C1 segment of cervical spinal cord (tissue), 14 donors: ENCODE data around the gene TPK1.

Experiments used
- DNase-seq, 14 donors: peaks; one replicate each; lab custom pipeline; 2025; lab: John Stamatoyannopoulos, UW

Gene TPK1

DNA sequence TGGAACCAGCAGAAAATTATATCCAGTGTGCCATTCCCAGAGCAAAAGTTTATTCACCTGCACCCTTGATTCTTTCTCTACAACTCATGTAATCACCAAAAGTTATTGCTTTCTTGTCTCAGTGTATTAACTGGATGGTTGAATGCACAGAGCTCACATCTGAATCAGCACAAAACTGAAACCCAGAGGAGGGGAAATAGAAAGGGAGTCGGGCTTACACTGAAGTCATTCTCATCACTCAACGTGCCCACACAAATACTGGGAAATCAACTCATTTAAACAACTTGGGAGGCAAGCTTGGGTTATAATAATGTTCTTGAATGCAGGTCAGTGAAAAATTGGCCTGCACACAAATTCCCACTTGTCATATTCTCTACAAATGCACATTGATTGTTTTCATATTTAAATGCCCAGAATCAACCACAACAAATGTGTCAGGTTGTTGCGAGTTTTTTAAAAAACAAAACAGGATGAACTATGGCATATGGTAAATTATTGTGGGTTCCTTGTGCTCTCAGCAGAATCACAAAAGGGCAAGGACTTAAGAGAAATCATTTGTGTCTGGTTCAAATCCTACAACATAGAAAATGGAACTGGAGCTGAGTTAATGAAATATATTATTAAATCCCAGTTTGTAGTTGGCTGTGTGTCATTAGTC, 306.5 kb downstream of the TPK1 start:
- DNase-seq = no peak

DNA sequence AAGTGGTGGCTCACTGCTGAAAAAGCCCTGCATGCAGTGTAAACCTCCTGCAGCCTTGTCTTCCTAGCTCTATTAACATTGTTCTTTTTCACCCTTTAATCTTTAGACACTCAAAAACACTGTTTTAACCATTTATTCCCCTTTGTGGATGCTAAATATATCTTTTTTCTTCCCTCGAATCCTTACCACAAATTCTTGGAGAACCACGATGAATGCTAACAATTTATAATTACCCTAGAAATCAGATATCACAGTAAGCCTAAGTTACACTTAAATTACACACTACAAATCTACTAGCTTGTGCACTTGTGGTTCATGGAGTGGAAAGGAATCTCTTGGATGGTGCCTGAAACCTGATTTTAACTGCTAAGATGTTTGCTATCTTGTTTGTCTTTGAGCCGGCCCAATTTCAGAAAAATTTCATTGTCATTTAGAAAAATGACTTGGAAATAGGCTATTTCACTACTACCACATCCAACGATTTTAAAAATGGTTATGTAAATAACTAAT, 307.3 kb downstream of the TPK1 start:
- no peak for DNase-seq

DNA sequence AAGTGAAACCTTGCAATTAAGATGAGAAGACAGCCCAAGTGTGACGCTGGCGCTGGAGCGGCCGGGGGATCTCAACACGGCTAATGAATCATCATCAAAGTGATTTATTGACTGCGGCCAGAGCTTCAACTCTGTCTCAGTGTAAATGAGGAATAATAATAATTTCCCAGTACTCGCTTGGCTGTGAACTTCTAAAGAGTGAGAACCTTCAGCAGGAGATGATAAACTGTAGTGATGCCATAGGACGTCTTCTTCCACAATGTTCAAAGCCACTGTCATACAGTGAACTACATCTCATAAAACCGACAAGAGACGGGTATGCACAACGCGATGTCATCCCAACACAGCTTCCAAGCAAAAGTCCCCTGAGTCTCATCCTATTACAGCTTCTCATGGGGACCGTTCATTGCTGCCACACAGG, 308.8 kb downstream of the TPK1 start:
- no peak for DNase-seq

DNA sequence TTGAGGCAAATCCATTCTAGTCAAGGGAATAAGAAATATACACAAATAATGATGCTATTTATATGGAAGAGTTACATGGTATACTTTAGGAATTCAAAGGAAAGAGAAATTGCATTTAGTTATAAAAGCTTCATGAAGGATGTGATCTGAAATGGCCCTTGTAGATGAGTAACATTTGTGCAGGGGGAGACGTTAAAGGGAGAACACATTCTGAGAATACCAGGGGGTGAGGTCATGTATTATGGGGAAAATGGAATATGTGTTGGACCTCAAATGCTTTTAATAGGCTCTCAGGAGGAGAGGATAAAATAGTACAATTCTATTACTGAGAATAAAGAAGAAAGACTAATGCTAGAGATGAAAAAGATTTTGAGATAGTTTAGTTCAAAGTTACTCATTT, 309.9 kb downstream of the TPK1 start:
- DNase-seq = no peak

DNA sequence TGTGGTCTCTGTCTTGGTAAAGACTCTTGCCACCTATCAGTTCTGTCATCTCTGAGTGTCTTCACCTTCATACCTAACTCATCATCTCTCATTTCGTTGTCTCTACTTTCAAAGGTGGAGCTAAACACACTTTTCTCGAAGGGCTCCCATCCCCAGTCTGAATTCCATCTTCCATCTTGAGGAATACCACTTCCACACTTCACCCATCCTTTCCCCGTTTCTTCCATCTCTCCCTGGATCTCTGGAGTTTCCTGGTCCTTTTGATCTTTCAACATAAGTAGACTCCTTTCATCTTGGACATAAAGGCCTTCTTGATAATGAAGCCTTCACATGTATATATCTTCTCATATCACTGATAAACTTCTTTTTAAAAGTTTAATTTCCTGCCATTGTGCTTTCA, 311.6 kb downstream of the TPK1 start:
- no peak for DNase-seq

DNA sequence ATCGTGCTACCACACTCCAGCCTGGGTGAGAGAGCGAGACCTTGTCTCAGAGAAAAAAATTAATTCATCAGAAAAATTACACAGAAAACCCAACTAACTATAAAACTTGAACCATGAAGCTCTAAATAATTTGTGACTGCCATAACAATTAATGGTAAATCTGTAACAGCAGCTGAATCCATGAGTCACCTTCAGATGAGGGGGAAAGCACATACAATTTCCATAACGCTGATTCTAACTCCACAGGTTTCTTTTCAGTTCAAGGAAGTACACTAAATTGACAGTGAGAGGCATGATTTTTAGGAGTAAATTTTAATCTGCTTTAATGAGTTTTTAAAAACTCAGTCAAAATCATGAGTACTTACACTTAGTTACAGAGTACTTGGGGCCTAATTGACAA, 312.2 kb downstream of the TPK1 start:
- no peak for DNase-seq

DNA sequence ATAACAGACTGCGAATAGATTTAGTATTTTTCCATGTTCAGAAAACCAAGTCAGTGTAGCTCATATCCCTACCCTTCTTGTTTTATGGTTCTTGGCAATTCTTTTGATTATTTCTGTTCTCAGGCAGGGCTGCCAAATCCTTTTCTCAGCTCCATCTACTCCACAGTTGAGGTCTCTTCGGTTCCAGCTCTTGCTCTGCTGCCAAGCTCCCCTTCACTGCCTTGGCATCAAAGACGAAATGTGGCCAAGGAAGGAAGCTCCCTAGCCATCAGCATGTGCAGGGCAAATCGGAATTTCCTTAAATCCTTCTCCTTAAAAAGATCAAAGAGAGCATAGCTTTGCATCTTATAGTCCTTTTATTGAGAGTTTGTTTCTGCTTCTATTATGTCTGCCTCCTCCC, 315.9 kb downstream of the TPK1 start:
- peak in 3 of 14 donors; percentile 3 to 8 (median 4) for DNase-seq

DNA sequence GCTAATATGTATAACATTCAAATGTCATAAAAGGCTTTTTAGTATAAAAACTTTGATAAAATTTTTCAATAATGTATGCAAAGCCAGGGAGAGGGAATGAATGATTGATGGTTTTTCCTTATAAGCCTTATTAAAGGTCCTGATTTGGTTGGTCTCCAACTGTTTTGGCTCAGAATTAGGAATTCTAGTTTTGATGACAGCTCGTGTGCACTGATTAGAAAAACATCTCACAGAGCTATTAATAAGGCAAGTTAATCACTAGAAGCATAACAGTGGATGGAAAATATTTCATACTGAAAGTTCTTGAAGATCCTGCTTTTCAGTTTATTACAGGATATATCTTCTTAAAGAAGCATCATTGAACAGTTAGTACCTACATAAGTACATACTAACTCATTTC, 317.5 kb downstream of the TPK1 start:
- no peak for DNase-seq

DNA sequence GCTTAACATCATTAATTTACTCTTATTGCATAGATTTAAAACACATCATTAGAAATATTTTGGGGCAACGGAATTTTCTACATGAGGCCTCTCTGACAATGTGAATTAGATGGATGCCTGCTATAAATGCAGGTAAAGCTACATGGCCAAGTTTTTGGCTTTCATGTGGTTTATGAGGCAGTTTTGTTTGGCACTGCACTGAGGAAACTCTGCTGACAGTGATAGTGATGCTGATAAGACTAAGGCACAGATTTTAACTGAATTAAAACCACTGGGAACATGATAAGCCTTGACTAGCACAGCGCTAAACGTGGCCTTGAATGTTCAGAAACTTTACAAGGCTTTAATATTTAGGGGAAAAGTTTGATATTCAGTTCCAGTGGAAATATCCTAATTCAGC, 318.1 kb downstream of the TPK1 start:
- no peak for DNase-seq

DNA sequence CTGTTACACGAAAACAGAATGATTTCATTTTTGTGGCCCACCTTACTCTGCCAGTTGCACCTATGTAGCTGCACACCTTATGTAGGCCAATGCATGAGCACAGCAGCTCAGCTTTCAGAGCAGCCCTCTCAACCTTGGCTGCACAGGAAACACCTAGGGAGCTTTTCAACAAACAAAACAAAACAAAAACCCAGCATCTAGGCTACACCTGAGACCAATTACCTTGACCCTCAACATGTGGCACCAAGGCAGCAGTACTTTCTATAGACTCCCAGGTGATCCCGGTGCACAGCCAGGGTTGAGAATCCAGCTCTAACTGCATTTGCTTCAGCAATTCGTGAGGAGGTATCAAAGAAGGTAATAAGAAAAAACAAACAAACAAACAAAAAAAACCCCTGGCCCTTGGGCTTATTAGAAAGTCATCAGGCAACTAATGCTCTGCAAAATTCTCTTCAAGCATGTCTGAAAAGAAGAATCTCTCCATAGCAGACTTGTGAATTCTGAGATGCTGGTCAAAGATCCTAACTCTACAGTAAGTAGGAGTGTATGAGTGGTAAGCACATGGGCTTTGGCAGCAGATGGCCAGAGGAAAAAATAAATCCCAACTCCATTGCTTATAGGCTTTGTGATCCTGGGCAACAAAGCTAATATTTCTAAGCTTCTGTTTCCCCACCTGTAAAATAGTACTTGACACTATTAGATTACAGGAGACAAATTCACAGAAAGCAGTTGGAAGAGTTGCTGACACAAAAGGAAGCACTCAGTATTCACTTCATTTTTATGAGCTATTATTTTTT, 318.9 kb downstream of the TPK1 start:
- no peak for DNase-seq

DNA sequence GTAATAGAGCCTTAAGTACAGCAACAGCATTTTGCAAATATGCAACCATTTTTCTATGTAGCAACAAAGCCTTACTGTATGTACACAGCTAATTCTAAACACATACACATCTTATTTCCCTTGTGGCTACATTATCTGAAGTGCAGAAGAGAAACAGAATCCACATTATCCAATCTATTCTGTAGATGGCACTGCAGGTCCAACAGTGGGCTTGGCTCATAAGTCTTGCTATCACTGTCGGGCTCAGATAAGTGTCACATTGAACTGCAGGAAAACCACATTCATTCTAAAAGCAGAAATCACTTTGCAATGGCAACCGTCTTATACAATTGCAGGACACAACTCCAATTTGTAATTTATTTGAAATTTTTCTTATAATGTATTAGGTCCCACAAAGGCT, 322.5 kb downstream of the TPK1 start:
- DNase-seq = peak in 1 of 14 donors; percentile 1

DNA sequence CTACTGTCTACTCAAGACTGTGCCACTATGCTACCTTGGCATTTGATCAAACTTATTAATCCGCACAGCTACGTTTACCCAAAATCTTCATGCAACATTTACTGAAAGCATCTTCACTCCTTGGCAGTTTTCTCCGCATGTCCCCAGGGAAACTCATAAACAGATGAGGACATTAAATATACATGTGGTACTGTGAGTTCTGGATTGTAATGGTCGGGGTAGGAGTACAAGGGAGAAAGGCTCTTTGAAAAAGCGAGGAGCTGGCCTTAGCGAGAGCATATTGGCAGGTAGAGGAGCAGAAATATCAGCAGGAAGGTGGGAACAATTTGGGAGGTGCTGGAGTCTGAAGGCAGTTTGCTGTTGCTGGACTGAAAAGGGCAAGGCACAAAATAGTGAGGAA, 325.2 kb downstream of the TPK1 start:
- DNase-seq = no peak

DNA sequence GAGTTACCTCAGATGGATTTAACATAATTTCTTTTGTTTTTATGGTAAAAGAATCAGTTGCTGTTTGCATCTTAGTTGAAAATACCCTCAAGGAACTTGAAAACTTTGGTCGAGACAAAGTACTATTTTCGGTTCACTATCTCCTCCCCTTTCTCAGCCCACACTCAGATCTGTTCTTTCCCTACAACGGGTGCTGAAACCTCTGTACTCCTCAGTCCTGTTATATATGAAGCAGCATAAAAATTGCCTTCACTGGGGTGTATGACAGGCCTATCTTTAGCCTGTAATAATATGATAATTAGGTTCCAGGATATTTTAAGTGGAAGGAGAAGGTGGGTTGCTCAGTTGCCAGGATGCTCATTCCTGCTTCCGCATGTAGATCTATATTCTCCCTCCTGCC, 327.2 kb downstream of the TPK1 start:
- no peak for DNase-seq

DNA sequence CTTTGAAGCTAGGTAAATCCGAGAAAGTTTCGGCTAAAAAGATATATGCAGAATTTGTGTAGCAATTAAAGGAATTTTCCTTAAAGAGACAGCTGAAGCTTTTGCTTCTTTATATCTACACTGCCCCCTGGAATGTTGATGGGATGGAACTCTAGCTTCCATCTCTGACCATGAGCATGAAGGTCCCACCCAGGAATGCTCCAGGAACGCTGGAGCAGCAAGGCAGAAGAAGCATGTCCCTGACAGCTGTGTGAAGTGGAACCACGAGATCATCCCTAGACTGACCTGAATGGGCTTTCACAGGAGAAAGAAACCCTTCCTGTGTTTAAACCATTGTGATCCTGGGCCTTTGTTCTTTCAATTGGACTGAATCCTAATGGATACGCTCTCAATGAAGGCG, 332.6 kb downstream of the TPK1 start:
- DNase-seq = no peak

DNA sequence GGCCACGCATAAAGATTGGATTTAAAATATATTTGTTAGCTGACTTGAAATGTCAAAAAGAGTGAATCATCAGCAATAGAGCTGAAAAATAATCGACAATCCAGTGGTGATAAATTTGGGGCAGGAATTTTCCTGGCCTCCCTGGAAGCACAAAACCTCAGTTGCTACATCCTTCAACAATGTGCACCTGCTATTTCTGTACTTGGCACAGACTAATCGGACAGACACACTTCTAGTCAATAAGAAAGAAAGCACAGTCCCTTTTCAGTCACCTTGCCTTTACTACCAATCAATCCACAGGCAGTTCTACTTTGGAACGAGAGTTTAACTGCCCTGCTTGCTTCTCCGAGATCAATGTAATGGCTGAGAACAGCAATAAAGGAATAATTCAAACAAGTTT, 335.6 kb downstream of the TPK1 start:
- no peak for DNase-seq

DNA sequence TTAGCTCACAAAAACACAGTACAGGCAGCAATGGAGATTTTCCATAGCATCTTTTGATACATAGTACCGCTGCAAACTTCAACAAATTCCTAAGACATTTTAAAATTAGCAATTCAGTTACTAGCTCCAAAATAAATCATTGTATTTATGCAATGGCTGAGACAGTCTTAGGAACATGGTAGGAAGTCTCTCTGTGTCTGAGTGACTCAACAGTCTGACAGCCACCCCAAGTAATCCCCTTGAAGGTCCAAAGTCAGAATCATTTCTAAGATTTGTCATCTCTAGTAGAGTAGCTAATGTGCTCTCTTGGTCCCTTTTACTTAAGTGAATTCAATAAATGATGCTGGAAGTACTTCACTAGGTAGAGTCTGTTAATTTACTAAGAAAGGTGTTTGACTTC, 338.6 kb downstream of the TPK1 start:
- DNase-seq = no peak

DNA sequence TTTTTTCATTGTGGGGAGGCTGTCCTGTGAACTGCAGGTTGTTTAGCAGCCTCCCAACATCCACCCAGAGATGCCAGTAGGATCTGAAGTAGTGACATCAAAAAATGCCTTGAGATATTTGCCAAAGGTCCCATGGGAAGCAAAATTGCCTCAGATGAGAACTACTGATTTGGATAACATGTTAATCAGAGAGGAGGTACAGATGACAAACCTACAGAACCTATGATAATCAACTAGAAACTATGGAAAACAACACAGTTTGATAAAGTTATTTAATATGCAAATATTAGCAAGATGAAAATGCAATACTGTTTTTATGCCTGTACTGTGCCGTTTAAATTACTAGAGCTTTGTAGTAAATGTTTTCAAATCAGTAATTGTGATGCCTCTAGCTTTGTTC, 341.5 kb downstream of the TPK1 start:
- no peak for DNase-seq

DNA sequence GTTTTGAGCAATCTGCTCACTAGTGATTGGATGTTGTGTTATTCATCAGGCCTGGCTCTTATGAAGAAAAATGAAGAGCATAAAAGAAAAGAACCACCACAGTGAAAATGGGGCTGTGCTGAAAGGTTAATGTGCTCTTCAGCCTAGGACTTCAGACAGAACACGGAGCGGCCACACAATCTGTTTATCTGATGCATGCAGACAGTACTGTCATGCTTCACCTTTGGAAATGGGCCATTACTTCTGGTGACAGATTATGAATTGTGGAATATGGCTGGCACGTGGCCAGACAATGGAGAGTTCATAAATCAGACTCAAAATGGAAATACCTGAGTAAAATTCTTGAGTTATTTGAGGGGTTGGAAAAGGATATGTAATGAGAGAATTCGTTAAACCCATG, 346.3 kb downstream of the TPK1 start:
- DNase-seq = no peak

DNA sequence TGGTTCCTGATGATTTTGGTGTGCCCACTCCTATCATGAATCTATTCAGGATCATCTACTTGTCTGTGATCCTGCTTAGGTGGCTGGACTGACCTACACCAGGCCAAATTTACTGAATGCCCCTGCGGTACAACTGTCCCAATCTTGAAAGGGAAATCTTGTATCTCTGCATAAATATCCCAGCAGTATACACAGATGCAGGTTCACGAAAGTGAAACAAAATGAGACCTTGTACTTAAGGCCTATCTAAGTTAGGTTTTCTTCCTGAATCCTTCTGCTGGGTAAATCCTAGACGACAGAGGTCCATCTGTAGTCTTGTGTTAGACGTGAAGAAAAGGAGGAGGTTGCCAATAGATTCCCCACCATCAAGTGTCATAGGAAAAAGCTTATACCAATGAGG, 346.9 kb downstream of the TPK1 start:
- no peak for DNase-seq

DNA sequence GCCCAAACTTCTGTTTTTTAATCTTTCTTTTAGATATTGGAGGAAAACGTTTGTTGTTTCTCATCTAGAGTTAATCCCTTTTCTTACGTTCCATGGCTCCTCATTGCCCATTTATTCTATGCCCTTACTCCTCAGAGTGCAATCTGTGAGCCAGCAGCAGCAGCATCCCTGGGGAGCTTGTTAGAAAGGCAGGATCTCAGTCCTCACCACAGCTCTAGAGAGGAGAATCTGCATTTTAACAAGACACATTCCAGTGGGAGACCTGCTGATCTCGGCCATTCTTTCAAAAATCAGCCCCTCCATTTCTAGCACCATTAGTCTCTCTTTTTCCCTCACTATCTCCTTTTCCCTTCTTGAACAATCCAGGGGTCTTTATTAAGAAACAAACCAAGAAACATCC, 348.0 kb downstream of the TPK1 start:
- no peak for DNase-seq

DNA sequence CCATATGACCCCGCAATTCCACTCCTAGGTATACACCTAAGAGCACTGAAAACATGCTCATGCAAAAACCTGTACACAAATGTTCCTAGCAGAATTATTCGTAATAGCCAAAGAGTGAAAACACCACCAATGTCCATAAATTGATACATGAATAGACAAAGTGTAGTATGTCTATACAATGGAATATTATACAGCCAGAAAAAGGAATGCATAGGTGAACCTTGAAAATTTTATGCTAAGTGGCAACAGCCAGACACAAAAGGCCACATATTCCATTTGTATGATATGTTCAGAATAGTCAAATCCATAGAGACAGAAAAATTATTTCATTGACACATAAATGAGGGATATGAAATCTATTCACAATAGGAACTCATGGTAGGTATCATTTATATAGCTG, 351.4 kb downstream of the TPK1 start:
- DNase-seq = no peak

DNA sequence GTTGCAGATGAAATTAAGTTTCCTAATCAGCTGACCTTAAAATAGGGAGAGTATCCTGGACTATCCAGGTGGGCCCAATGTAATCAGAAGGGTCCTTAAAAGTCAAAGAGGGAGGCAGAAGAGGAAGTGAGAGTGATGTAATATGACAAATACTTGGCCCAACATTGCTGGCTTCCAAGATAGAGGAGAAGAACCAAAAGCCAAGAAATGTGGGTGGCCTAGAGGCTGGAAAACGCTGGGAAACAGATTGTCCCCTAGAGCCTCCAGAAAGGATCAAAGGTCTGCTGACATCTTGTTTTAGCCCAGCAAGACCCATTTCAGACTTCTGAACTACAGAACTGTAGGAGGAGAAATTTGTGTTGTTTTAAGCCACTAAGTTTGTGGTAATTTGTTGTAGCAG, 352.7 kb downstream of the TPK1 start:
- DNase-seq = no peak

DNA sequence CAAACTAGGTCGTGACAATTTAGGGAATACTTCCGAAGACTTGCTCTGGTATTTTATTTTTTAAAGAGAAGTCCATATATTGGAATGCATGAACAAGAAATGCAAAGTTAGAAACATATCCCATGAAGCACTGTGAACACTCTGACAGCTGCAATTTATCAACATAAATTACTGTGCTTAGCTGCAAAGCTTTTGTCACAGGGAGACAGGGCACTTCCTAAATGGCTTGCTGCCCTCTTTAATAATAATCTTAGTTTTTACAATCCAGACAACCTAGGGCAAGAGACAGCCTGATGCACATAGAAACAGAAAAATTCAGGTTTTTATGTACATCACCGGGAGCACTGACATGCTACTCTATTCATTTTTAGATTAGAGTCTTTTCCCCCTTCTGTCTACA, 354.0 kb downstream of the TPK1 start:
- DNase-seq = no peak
